Daoy (cell line): ENCODE data around the gene SCAMP1. TPM values are rescaled to one million over a fixed set of nuclear protein-coding genes. Genes with fewer than 3 reads are reported as not detected.
"Not testable (repeated sequence)": the region's sequence is repeated elsewhere in the genome, so short reads cannot be mapped to it uniquely, and the experiment has no call there.

ENCODE experiments used
- DNase-seq: peaks from one replicate; pipeline ENCODE4 v3.0.0-alpha.2; 2015; ENCODE audit warnings: low read depth
- total RNA-seq: library from RNA; depleted of rRNA; stranded (reverse); fragments of >200 nt; shearing (Covaris generic); gene quantifications from 2 replicates; pipeline ENCODE4 v1.2.3, GENCODE V29; 2014; rRNA removed

The SCAMP1 gene, protein sequence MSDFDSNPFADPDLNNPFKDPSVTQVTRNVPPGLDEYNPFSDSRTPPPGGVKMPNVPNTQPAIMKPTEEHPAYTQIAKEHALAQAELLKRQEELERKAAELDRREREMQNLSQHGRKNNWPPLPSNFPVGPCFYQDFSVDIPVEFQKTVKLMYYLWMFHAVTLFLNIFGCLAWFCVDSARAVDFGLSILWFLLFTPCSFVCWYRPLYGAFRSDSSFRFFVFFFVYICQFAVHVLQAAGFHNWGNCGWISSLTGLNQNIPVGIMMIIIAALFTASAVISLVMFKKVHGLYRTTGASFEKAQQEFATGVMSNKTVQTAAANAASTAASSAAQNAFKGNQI
- total RNA-seq = 41.7 and 46.8 TPM in 2 replicates

- DNase-seq = peak; percentile 97
Observed at GRCh38 chr5:78359831-78360673, at the start of gene SCAMP1. Gene SCAMP1, plus strand, starts transcription at chr5:78360617. Its CDS starts 55 bp downstream, at chr5:78360672.

DNA sequence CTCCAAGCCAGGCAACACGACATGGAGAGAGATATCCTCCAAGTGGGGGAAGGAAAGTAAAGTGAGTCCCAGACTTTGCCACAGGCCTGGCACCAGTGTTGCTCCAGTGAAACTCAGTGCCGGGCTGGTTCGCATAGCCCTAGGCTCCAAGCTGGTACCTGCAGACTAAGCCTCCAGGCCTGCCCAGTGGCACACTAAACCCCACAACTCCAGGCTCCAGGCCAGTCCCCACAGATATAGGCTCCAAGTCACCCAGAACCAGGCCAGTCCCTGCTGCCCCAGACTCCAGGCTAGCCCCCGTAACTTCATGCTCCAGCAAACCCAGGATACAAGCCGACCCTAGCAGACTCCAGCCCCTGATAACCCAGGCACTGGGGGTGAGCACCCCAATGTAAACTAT is 42.9 kb upstream of the SCAMP1 start:
- no peak for DNase-seq

- no peak for DNase-seq
Observed at GRCh38 chr5:78318337-78318736, 42.1 kb upstream of the SCAMP1 start.

GRCh38 chr5:78320401-78320800 is 40.0 kb upstream of the SCAMP1 start:
- DNase-seq = peak; percentile 12

DNA sequence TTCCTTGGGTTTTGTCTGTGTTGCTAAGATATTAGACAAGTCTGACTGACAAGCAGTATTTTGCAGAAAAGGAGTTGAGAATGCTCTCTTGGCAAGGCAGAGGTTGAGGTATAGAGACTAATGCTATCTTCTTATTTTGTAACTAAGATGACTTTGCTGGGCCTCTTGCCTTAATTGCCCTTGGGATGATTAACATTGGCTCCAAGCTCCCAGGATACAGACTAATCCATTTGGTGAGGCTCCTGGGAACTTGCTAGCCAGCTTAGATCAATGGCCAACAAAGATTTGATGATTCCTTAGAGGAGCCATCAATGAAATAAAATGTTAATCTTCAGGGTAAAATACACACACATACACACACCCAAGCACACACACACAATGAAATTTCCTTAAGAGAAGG is 37.2 kb upstream of the SCAMP1 start:
- no peak for DNase-seq

- no peak for DNase-seq
Observed at GRCh38 chr5:78326930-78327329, 33.5 kb upstream of the SCAMP1 start.

GRCh38 chr5:78327761-78328510 is 32.5 kb upstream of the SCAMP1 start:
- DNase-seq = no peak

DNA sequence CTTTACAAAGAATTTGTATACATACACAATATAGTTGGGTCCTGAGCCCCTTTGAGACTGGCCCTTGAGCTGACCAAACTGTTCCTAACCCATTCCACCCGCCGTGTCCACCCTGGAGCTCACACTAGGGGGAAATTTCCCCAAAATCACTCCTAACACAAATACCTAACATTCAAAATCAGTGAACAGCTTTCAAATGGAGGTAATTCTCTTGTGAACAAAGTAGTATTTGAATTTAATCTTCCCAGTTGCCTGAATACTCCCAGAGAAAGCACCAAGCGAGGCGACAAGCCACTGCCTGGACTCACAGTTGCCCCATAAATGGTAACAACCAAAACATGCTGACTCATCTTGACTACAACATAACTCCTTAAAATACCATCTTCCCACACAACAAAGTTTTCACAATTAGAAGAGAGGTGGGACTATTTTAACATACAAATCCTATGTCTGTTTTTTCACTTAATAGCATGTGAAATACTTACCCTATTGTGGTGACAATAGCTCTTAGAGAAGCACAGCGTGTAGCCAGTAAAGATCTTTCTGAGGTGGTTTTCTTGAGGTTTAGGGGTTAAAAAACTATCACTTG is 31.7 kb upstream of the SCAMP1 start:
- no peak for DNase-seq

DNA sequence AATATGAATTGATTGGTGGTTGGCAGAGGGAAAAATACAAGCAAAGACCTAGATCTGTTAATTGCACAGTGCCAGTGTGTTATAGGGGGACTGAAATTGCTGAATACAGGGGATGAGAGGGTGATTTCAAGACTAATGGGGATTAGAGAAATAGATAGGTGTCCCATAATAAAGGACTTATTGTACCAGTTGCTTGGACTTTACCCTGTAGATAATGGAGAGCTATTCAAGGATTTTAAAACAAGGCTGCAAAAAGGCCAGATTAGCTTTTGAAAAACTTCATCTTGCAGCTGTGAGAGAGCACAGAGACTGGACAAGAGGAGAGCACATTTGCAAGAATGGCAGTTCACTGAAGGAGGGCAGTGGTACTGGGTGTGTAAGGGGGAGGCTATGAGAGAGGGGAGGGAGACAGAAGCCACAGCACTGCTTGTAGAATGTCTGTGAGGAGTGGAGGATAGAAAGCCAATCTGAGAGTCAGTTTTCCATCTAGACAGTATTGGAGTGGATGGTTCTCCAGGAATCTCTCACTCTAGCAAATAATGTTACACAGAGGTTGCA is 28.8 kb upstream of the SCAMP1 start:
- DNase-seq = no peak

GRCh38 chr5:78334811-78335210 is 25.6 kb upstream of the SCAMP1 start:
- DNase-seq = no peak

DNA sequence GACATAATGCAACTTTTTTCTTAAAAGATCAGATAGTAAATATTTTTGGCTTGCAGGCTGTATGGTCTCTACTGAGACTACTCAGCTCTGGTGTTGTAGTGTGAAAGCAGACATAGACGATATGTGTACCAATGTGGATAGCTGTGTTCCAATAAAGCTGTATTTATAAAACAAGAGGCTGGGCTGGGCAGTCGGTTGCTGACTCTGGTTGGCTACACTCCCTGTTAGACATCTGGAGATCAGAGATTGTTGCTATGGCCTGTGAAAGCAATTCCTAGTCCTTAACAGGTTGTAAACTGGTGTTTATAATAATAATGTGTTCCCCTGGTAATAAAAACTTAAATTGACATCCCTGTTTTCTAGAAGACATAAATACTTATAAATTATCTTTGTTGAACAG is 24.4 kb upstream of the SCAMP1 start:
- DNase-seq = no peak

DNA sequence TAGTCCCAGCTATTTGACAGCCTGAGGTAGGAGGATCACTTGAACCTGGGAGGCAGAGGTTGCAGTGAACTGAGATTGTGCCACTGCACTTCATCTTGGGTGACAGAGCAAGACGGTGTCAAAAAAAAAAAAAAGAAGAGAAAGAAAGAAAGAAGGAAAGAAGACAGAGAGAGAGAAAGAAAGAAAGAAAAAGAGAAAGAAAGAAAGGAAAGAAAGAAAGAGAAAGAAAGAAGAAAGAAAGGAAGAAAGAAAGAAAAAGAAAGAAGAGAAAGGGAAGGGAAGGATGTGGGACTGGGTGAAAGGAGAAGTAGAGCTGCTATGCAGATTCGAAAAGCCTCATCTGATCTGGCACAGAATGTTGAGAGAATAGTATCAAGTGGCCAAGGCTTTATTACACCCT is 23.7 kb upstream of the SCAMP1 start:
- DNase-seq = no peak

DNA sequence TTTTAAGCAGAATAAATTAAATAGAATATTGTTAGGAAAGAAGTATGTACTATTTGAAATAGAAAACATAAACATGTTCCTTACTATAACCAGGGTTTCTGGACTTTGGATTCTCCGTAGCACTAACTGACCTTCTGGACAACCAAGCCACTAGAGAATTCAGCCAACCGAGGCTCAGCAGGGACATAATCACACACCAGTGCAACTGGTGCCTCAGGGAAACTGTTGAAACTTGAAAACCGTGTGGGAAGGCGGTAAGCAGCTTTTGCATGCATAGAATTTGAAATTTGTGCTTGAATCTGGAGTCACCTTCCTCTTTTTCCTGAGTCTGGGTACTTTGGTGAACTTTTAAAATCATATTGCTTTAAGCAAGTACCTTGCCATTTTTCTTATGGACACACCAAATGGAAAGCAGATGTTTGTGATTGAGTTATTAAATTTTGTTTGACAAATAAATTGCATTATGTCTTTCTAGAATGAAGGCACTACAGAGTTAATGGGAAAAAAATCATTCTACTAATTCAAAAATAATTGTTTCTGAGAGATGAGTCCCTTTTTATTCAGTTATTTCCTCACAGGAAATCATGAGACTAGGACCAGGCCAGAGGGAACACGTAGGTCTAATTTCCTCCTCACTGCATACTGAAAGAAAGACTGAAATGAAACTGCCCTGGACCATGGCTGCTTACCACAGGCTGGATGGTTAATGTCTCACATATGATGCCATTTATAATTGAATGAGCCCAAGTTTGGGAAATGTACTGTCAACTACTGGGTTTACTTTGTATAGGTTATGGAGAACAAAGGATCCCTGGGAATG is 20.6 kb upstream of the SCAMP1 start:
- DNase-seq = no peak

- DNase-seq = no peak
Observed at GRCh38 chr5:78341440-78341839, 19.0 kb upstream of the SCAMP1 start.

- no peak for DNase-seq
Observed at GRCh38 chr5:78345485-78345884, 14.9 kb upstream of the SCAMP1 start.

- DNase-seq = no peak
Observed at GRCh38 chr5:78353520-78353919, 6.9 kb upstream of the SCAMP1 start.

GRCh38 chr5:78354066-78354670 is 6.2 kb upstream of the SCAMP1 start:
- no peak for DNase-seq

GRCh38 chr5:78355561-78355960 is 4.9 kb upstream of the SCAMP1 start:
- no peak for DNase-seq

- DNase-seq = not testable (repeated sequence)
Observed at GRCh38 chr5:78359455-78359830, 974 bp upstream of the SCAMP1 start.

DNA sequence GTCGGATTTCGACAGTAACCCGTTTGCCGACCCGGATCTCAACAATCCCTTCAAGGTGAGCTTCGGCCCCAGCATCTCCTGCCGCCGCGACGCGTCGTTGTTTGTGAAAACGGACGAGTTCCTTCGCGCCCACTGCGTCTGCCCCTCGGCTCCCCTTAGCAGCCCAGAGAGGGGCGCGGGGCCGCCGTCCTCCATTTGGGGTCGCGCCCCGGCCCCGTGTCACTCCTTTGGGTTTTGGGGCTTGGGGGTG is 182 bp downstream of the SCAMP1 start:
- no peak for DNase-seq
